Measurements from ENCODE around the gene N4BP2L1.
"Not testable (repeated sequence)": the region's sequence is repeated elsewhere in the genome, so short reads cannot be mapped to it uniquely, and the experiment has no call there.

Gene N4BP2L1

GRCh38 chr13:32390048-32390447 is 37.9 kb downstream of the N4BP2L1 start:
- DNase-seq (ENCODE audit: low spot score) = no peak

- no peak for DNase-seq (ENCODE audit: low spot score)
These were observed 42.5 kb downstream of the N4BP2L1 start for GRCh38 chr13:32385410-32385809.

- DNase-seq (ENCODE audit: low spot score) = no peak
These were observed 43.2 kb downstream of the N4BP2L1 start for GRCh38 chr13:32384702-32385101.

GRCh38 chr13:32383836-32384618 is 43.9 kb downstream of the N4BP2L1 start:
- no peak for DNase-seq (ENCODE audit: low spot score)

GRCh38 chr13:32381539-32381938 is 46.4 kb downstream of the N4BP2L1 start:
- DNase-seq (ENCODE audit: low spot score) = no peak

- DNase-seq (ENCODE audit: low spot score) = no peak
These were observed 49.9 kb downstream of the N4BP2L1 start for GRCh38 chr13:32378012-32378411.

- no peak for DNase-seq (ENCODE audit: low spot score)
These were observed 51.1 kb downstream of the N4BP2L1 start for GRCh38 chr13:32376642-32377415.

- no peak for DNase-seq (ENCODE audit: low spot score)
These were observed 57.1 kb downstream of the N4BP2L1 start for GRCh38 chr13:32370805-32371204.

- DNase-seq (ENCODE audit: low spot score) = no peak
These were observed 65.4 kb downstream of the N4BP2L1 start for GRCh38 chr13:32362574-32362973.

GRCh38 chr13:32355935-32356334 is 72.0 kb downstream of the N4BP2L1 start:
- DNase-seq (ENCODE audit: low spot score) = not testable (repeated sequence)

GRCh38 chr13:32354040-32354439 is 73.9 kb downstream of the N4BP2L1 start:
- DNase-seq (ENCODE audit: low spot score) = no peak

- DNase-seq (ENCODE audit: low spot score) = not testable (repeated sequence)
These were observed 77.0 kb downstream of the N4BP2L1 start for GRCh38 chr13:32350839-32351441.

Data from RKO (cell line).